Neural crest cell (in vitro differentiated cells): Measurements from ENCODE around the gene ZNF768. TPM values are rescaled to one million over a fixed set of nuclear protein-coding genes. Genes with fewer than 3 reads are reported as not detected.

Experiments
- DNase-seq: peaks from one replicate; pipeline ENCODE4 v3.0.0; 2021; ENCODE audit warnings: low read depth, mixed read lengths, low spot score
- H3K27ac Mint-ChIP-seq: one replicate; pipeline ENCODE4 v1.8.0; 2021; ENCODE audit warnings: mild to moderate bottlenecking, mixed read lengths; ENCODE audit not compliant: unreplicated experiment
- H3K27me3 Mint-ChIP-seq: 2 replicates; pipeline ENCODE4 v1.8.0; 2021; ENCODE audit warnings: low read depth, mild to moderate bottlenecking, mixed read lengths
- H3K36me3 Mint-ChIP-seq: 2 replicates; pipeline ENCODE4 v1.8.0; 2021; ENCODE audit warnings: low read depth, mild to moderate bottlenecking, mixed read lengths
- H3K4me1 Mint-ChIP-seq: 2 replicates; pipeline ENCODE4 v1.8.0; 2021; ENCODE audit warnings: mixed read lengths
- H3K4me3 Mint-ChIP-seq: one replicate; pipeline ENCODE4 v1.8.0; 2021; ENCODE audit warnings: mild to moderate bottlenecking, mixed read lengths
- H3K9me3 Mint-ChIP-seq: 2 replicates; pipeline ENCODE4 v1.8.0; 2021; ENCODE audit warnings: mixed read lengths
- long read RNA-seq: library from polyadenylated mRNA; unstranded; transcript quantifications from one replicate; pipeline ENCODE4 v2.0.0, GENCODE V29; 2020
- total RNA-seq: library from RNA; stranded (reverse); gene quantifications from 2 replicates; pipeline ENCODE4 v1.2.1, GENCODE V29; 2021
- TF ChIP-seq, protein P1 (sequence below): fragments of 200-600 bp; sonication (generic); conservative IDR thresholded peaks from 2 replicates; pipeline ENCODE4 v1.5.0; 2021; ENCODE audit warnings: antibody characterized with exemption, mild to moderate bottlenecking

The ZNF768 gene
- 64.0 and 68.5 TPM in 2 replicates for total RNA-seq
- long read RNA-seq, result 0 reads

GRCh38 chr16:30526137-30526822 lies at the start of gene ZNF768:
Gene ZNF768 (minus strand): TSS chr16:30526566. CDS start chr16:30526413, 153 bp downstream.
- TF ChIP-seq, protein P1, sequence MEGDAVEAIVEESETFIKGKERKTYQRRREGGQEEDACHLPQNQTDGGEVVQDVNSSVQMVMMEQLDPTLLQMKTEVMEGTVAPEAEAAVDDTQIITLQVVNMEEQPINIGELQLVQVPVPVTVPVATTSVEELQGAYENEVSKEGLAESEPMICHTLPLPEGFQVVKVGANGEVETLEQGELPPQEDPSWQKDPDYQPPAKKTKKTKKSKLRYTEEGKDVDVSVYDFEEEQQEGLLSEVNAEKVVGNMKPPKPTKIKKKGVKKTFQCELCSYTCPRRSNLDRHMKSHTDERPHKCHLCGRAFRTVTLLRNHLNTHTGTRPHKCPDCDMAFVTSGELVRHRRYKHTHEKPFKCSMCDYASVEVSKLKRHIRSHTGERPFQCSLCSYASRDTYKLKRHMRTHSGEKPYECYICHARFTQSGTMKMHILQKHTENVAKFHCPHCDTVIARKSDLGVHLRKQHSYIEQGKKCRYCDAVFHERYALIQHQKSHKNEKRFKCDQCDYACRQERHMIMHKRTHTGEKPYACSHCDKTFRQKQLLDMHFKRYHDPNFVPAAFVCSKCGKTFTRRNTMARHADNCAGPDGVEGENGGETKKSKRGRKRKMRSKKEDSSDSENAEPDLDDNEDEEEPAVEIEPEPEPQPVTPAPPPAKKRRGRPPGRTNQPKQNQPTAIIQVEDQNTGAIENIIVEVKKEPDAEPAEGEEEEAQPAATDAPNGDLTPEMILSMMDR, result no peak
- Mint-ChIP-seq H3K27me3 (no peaks in the 10 kb centered on the region), H3K4me3 (peak within 1 kb of the TSS; percentile 92), H3K4me1 (peaks cover 18% of the 10 kb centered on the region), H3K27ac (peak within 1 kb of the TSS; percentile 72), H3K9me3 (no peaks in the 10 kb centered on the region), H3K36me3 (no peaks in the 10 kb centered on the region)
- peak; percentile 23 for DNase-seq

DNA sequence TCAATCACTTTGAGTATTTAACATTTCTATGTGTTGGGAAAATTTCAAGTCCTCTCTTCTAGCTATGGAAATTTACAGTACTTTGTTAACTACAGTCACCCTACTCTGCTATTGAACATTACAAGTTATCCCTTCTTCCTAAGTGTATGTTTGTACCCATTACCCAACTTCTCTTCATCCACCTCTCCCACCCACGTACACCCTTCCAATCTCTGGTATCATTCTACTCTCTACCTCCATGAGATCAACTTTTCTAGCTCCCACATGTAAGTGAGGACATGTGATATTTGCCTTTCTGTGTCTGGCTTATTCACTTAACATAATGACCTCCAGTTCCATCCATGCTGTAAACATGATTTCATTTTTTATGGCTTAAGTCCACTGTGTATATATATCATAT lies 48.3 kb upstream of the ZNF768 start:
- Mint-ChIP-seq H3K9me3 (no peaks in the 10 kb centered on the region), H3K27me3 (no peaks in the 10 kb centered on the region), H3K4me1 (peaks cover 25% of the 10 kb centered on the region), H3K4me3 (peak overlapping the region; percentile 69), H3K36me3 (no peaks in the 10 kb centered on the region), H3K27ac (no peak overlapping the region)
- TF ChIP-seq, protein P1, result no peak
- DNase-seq, result no peak

DNA sequence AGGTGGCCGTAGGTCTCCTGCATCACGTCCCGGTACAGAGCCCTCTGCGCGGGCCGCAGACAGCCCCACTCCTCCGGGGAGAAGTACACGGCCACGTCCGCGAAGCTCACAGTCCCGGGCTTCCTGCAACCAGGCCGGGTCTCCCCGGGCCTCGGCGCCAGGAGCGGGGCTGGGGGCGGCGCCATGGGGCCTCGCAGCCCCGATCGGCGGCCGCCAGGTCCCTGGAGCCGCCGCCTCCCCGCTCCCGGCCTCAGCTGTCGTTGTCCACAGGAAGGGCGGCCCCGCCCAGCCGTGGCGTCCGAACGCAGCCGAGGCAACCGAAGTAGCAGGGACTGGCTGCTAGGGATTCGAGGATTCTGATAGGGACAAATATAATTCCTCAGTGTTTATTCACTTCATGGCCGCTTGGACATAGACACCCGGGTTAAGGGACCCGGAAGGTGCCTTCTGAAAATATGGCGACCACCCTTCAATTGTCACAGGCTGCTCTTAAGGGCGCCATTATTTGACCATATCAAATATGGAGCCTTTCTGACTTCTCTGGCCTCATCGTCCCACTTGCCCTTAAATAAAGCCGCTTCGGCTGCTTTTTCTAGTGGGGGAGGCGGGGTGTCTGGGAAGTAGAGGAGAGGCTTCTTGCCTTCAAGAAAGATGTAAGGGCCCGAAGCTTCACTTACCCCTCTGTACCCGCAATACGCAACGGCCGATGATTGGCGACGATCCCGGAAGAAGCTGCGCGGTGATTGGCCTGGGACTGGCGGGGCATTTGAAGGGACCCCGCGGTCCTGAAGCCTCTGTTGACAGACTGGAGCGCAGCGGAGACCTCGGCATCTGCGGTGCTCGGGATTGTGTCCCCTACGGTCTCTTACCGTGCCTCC lies 45.3 kb upstream of the ZNF768 start, which contains the start of gene ZNF688:
Gene ZNF688, minus strand, starts transcription at position 270 of the 878 bp plus-strand sequence. Its CDS starts 85 bp downstream, at position 185.
- TF ChIP-seq, protein P1, result no peak
- Mint-ChIP-seq H3K4me1 (peaks cover 25% of the 10 kb centered on the region), H3K9me3 (no peaks in the 10 kb centered on the region), H3K27me3 (no peaks in the 10 kb centered on the region), H3K4me3 (peak within 1 kb of the TSS; percentile 96), H3K27ac (peak within 1 kb of the TSS; percentile 96), H3K36me3 (no peaks in the 10 kb centered on the region)
- peak; percentile 81 for DNase-seq

DNA sequence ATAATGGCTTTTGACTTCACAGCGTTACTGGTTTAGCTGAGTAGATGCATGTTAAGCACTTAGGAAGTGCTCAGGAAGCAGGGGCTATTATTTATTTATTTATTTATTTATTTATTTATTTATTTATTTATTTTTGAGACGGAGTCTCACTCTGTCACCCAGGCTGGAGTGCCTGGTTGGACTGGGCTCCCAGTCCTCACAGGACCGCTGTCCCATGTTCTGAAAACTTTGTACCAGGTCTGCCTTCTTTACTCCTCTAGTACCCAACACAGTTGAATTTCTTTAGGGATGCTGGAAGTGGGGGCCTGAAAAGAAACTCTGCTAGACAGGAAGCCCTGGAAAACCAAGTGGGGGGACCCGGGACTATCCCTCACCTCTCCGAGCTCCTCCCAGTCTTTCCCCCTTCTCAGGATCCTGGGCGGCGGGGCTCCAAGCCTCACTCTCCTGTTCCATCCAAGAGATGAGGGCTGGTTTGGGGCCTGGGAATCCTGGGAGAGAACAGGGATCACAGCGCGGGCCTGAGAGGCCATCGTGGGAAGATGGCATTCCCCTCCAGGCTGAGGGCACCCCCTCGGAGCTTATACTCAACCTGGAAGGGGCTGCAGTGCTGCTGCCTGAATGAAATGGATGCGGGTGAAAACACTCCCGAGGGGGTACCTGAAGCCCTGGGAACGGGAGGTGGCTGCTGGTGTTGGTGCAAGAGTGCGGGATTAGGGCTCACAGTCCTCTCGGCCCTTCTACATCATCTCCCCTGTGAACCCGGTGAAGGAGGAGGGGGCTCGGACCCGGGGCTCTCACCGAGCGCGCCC lies 44.5 kb upstream of the ZNF768 start:
- DNase-seq, result peak; percentile 23
- TF ChIP-seq, protein P1, result no peak
- Mint-ChIP-seq H3K27me3 (no peaks in the 10 kb centered on the region), H3K9me3 (no peaks in the 10 kb centered on the region), H3K36me3 (no peaks in the 10 kb centered on the region), H3K27ac (peak overlapping the region; percentile 96), H3K4me1 (peaks cover 32% of the 10 kb centered on the region), H3K4me3 (peak overlapping the region; percentile 96)
